ENCODE results near the gene MEIS1. TPM values are rescaled to one million over a fixed set of nuclear protein-coding genes. Genes with fewer than 3 reads are reported as not detected.

The MEIS1 gene
- total RNA-seq, 1 experiment from 2014 or later, result 4.1 TPM

GRCh38 chr2:66433695-66433944 lies 1.3 kb upstream of the MEIS1 start:
- H3K9me3 ChIP-seq (ENCODE audit: low read length), result no peaks in the 10 kb centered on the region
- no peaks in the 10 kb centered on the region for H3K36me3 ChIP-seq (ENCODE audit: low read depth, low read length)
- peak overlapping the region; percentile 74 for H3K9ac ChIP-seq (ENCODE audit: low read length)
- ATAC-seq, result no peak
- peak overlapping the region; percentile 95 for H3K4me2 ChIP-seq (ENCODE audit: low read length)
- POLR2A ChIA-PET (ENCODE audit: unreplicated experiment), result interaction anchor here (0.5 to 0.7 kb wide), 3 partner anchors 410 to 1206 kb away, joined by 3 to 15 read pairs (median 3); partner anchors contain the start of gene ACTR2
- peaks cover 16% of the 10 kb centered on the region; the same call in 1 of the 2 replicates for H3K79me2 ChIP-seq (ENCODE audit: low read length)
- H2AFZ ChIP-seq (ENCODE audit: low read length), result peak overlapping the region; percentile 91
- H3K27ac ChIP-seq (ENCODE audit: low read length), result no peak overlapping the region
- intact Hi-C loops (cut with micrococcal nuclease), result loop anchor here (5.0 to 10.0 kb wide), 3 partner anchors 781 to 1599 kb away; partner anchors contain the start of gene ETAA1
- peak overlapping the region; percentile 91 for H3K4me3 ChIP-seq (ENCODE audit: low read length)
- H3F3A ChIP-seq (ENCODE audit: low read length, unreplicated experiment), result no peaks in the 10 kb centered on the region
- no TSS peak for BruUV-seq (replicated peaks)
- DNase-seq, result no peak
- H4K20me1 ChIP-seq (ENCODE audit: low read length), result no peaks in the 10 kb centered on the region
- CTCF ChIA-PET, result no interaction called here
- no peaks in the 10 kb centered on the region for H3K27me3 ChIP-seq (ENCODE audit: low read length)
- TF ChIP-seq CTCF (conservative IDR thresholded peaks at IDR 0.05; ENCODE audit: low read depth, low read length) (no peak), EZH2 (IDR thresholded peaks at IDR 0.05; ENCODE audit: low read length, unreplicated experiment) (no peak), EZH2phosphoT487 (IDR thresholded peaks at IDR 0.05; ENCODE audit: borderline replicate concordance, low read length) (no peak)
- no peaks in the 10 kb centered on the region for H3K4me1 ChIP-seq (ENCODE audit: insufficient read depth, low read length)
- no peaks in the 10 kb centered on the region for H3K9me2 ChIP-seq (replicated peaks; ENCODE audit: low read length)

- no peaks in the 10 kb centered on the region for H3K9me2 ChIP-seq (replicated peaks; ENCODE audit: low read length)
- H3K4me2 ChIP-seq (ENCODE audit: low read length), result peak overlapping the region; percentile 95
- no peaks in the 10 kb centered on the region for H4K20me1 ChIP-seq (ENCODE audit: low read length)
- no peaks in the 10 kb centered on the region for H3K36me3 ChIP-seq (ENCODE audit: low read depth, low read length)
- H2AFZ ChIP-seq (ENCODE audit: low read length), result peak overlapping the region; percentile 91
- H3K27ac ChIP-seq (ENCODE audit: low read length), result peak overlapping the region; percentile 55; the same call in 1 of the 2 replicates
- H3K79me2 ChIP-seq (ENCODE audit: low read length), result peaks cover 16% of the 10 kb centered on the region; the same call in 1 of the 2 replicates
- no TSS peak for BruUV-seq (replicated peaks)
- H3K9me3 ChIP-seq (ENCODE audit: low read length), result no peaks in the 10 kb centered on the region
- DNase-seq (peak; percentile 53), ATAC-seq (peak; percentile 45)
- H3K27me3 ChIP-seq (ENCODE audit: low read length), result no peaks in the 10 kb centered on the region
- H3K4me1 ChIP-seq (ENCODE audit: insufficient read depth, low read length), result no peaks in the 10 kb centered on the region
- no peaks in the 10 kb centered on the region for H3F3A ChIP-seq (ENCODE audit: low read length, unreplicated experiment)
- ChIA-PET POLR2A (ENCODE audit: unreplicated experiment) (interaction anchor here (0.5 to 0.7 kb wide), 6 partner anchors 141 to 1207 kb away, joined by 3 to 15 read pairs (median 3); partner anchors contain the start of gene ACTR2), CTCF (interaction anchor here (0.6 to 1.0 kb wide), 2 partner anchors 142 to 1128 kb away, joined by 3 read pairs; no protein-coding TSS in a partner anchor)
- peak overlapping the region; percentile 91 for H3K4me3 ChIP-seq (ENCODE audit: low read length)
- H3K9ac ChIP-seq (ENCODE audit: low read length), result peak overlapping the region; percentile 74
- TF ChIP-seq CTCF (conservative IDR thresholded peaks at IDR 0.05; ENCODE audit: low read depth, low read length) (no peak), EZH2 (IDR thresholded peaks at IDR 0.05; ENCODE audit: low read length, unreplicated experiment) (no peak), EZH2phosphoT487 (IDR thresholded peaks at IDR 0.05; ENCODE audit: borderline replicate concordance, low read length) (no peak)
- intact Hi-C loops (cut with micrococcal nuclease), result loop anchor here (5.0 to 10.0 kb wide), 3 partner anchors 781 to 1598 kb away; partner anchors contain the start of gene ETAA1
These were observed 813 bp upstream of the MEIS1 start for GRCh38 chr2:66433945-66434678.

GRCh38 chr2:66435549-66435875 lies 587 bp downstream of the MEIS1 start:
- H3K36me3 ChIP-seq (ENCODE audit: low read depth, low read length), result no peaks in the 10 kb centered on the region
- intact Hi-C loops (cut with micrococcal nuclease), result loop anchor here (1.0 to 10.0 kb wide), 4 partner anchors 55 to 1137 kb away; no protein-coding TSS in a partner anchor
- H3K9me2 ChIP-seq (replicated peaks; ENCODE audit: low read length), result no peaks in the 10 kb centered on the region
- no TSS peak for BruUV-seq (replicated peaks)
- TF ChIP-seq EZH2phosphoT487 (IDR thresholded peaks at IDR 0.05; ENCODE audit: borderline replicate concordance, low read length) (no peak), EZH2 (IDR thresholded peaks at IDR 0.05; ENCODE audit: low read length, unreplicated experiment) (no peak), CTCF (conservative IDR thresholded peaks at IDR 0.05; ENCODE audit: low read depth, low read length) (no peak)
- ChIA-PET CTCF (interaction anchor here (0.7 kb wide), 1 partner anchor 62 kb away, joined by 4 read pairs; no protein-coding TSS in a partner anchor), POLR2A (ENCODE audit: unreplicated experiment) (no interaction called here)
- H4K20me1 ChIP-seq (ENCODE audit: low read length), result no peaks in the 10 kb centered on the region
- H3K79me2 ChIP-seq (ENCODE audit: low read length), result peaks cover 16% of the 10 kb centered on the region; the same call in 1 of the 2 replicates
- peak overlapping the region; percentile 91 for H2AFZ ChIP-seq (ENCODE audit: low read length)
- ATAC-seq, result no peak
- H3K27ac ChIP-seq (ENCODE audit: low read length), result peak overlapping the region; percentile 55
- no peaks in the 10 kb centered on the region for H3K27me3 ChIP-seq (ENCODE audit: low read length)
- no peaks in the 10 kb centered on the region for H3K9me3 ChIP-seq (ENCODE audit: low read length)
- H3K4me2 ChIP-seq (ENCODE audit: low read length), result peak overlapping the region; percentile 95
- H3F3A ChIP-seq (ENCODE audit: low read length, unreplicated experiment), result no peaks in the 10 kb centered on the region
- H3K4me1 ChIP-seq (ENCODE audit: insufficient read depth, low read length), result no peaks in the 10 kb centered on the region
- peak overlapping the region; percentile 91 for H3K4me3 ChIP-seq (ENCODE audit: low read length)
- no peak for DNase-seq
- H3K9ac ChIP-seq (ENCODE audit: low read length), result peak overlapping the region; percentile 74
